Chondrocyte (in vitro differentiated cells): ENCODE results near the gene TMTC3. TPM values are rescaled to one million over a fixed set of nuclear protein-coding genes. Genes with fewer than 3 reads are reported as not detected.

Source experiments
- DNase-seq: peaks from one replicate; pipeline ENCODE4 v3.0.0; 2021; ENCODE audit warnings: mixed read lengths, low spot score
- H3K27ac Mint-ChIP-seq: one replicate; pipeline ENCODE4 v1.8.0; 2021; ENCODE audit warnings: mild to moderate bottlenecking, moderate library complexity, mixed read lengths; ENCODE audit not compliant: unreplicated experiment
- H3K27me3 Mint-ChIP-seq: 2 replicates; pipeline ENCODE4 v1.8.0; 2021; ENCODE audit warnings: low read depth, mixed read lengths
- H3K36me3 Mint-ChIP-seq: 2 replicates; pipeline ENCODE4 v1.8.0; 2021; ENCODE audit warnings: low read depth, mixed read lengths
- H3K4me1 Mint-ChIP-seq: 2 replicates; pipeline ENCODE4 v1.8.0; 2021; ENCODE audit warnings: low read depth, mild to moderate bottlenecking, mixed read lengths
- H3K4me3 Mint-ChIP-seq: one replicate; pipeline ENCODE4 v1.8.0; 2021; ENCODE audit warnings: mild to moderate bottlenecking, moderate library complexity, mixed read lengths; ENCODE audit not compliant: unreplicated experiment
- H3K9me3 Mint-ChIP-seq: 2 replicates; pipeline ENCODE4 v1.8.0; 2021; ENCODE audit warnings: low read depth, mixed read lengths
- CTCF ChIP-seq: fragments of 200-600 bp; sonication (generic); IDR thresholded peaks from 2 replicates; pipeline ENCODE4 v1.5.0; 2021; ENCODE audit warnings: antibody characterized with exemption, mild to moderate bottlenecking, moderate library complexity
- total RNA-seq: library from RNA; stranded (reverse); gene quantifications from 3 replicates; pipeline ENCODE4 v1.2.1, GENCODE V29; 2021

Gene TMTC3
- total RNA-seq, 1 donor from 2014 or later = 50.5 TPM

GRCh38 chr12:88247241-88247643, 105.1 kb downstream of the TMTC3 start:
- Mint-ChIP-seq H3K36me3 (no peaks in the 10 kb centered on the region), H3K27ac (no peak overlapping the region), H3K4me3 (no peak overlapping the region), H3K27me3 (peaks cover 8% of the 10 kb centered on the region), H3K4me1 (peaks cover 30% of the 10 kb centered on the region), H3K9me3 (peaks cover 3% of the 10 kb centered on the region)
- TF ChIP-seq CTCF = no peak
- DNase-seq = no peak

GRCh38 chr12:88248606-88249005, 106.5 kb downstream of the TMTC3 start:
- no peak for TF ChIP-seq CTCF
- Mint-ChIP-seq H3K27ac (no peak overlapping the region), H3K36me3 (no peaks in the 10 kb centered on the region), H3K4me3 (no peak overlapping the region), H3K4me1 (peaks cover 25% of the 10 kb centered on the region), H3K9me3 (no peaks in the 10 kb centered on the region), H3K27me3 (peaks cover 8% of the 10 kb centered on the region)
- no peak for DNase-seq

Other genes with a start within 250 kb of the TMTC3 start
- gene C12orf50, start 112.9 kb upstream of the TMTC3 start, total RNA-seq = 0.31 TPM in 1 of 3 replicates, not detected in the others
- gene CEP290, start 219 bp upstream of the TMTC3 start, total RNA-seq = 15.0 to 20.6 TPM (median 16.9 TPM) in 3 replicates